ENCODE results near the gene TMEM87A.

DNA sequence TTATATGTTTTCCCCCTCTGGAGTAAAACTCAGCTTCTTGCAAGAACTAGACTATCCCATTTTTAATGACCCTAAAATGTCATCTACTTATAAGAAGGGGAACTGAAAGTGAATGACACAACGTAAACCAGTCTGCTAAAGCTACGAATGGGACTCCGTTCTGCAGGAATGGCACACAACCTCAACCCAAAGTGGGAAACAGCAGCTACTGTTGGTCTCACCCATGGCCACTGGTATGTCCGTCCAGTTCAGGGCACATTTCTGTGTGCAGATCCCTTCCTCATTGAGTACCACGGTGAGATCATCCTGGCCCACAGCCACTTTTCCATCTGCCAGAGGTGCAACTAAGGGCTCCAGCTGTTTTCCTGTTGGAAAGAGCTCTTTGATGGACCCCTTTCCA, 88.9 kb downstream of the TMEM87A start:
- TF ChIP-seq, protein P1, sequence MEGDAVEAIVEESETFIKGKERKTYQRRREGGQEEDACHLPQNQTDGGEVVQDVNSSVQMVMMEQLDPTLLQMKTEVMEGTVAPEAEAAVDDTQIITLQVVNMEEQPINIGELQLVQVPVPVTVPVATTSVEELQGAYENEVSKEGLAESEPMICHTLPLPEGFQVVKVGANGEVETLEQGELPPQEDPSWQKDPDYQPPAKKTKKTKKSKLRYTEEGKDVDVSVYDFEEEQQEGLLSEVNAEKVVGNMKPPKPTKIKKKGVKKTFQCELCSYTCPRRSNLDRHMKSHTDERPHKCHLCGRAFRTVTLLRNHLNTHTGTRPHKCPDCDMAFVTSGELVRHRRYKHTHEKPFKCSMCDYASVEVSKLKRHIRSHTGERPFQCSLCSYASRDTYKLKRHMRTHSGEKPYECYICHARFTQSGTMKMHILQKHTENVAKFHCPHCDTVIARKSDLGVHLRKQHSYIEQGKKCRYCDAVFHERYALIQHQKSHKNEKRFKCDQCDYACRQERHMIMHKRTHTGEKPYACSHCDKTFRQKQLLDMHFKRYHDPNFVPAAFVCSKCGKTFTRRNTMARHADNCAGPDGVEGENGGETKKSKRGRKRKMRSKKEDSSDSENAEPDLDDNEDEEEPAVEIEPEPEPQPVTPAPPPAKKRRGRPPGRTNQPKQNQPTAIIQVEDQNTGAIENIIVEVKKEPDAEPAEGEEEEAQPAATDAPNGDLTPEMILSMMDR (IDR thresholded peaks at IDR 0.05): no peak
- TF ChIP-seq POLR2A (IDR thresholded peaks at IDR 0.05): no peak
- no peak for TF ChIP-seq EP300 (IDR thresholded peaks at IDR 0.05)
